ENCODE results near the gene DUSP8. TPM values are rescaled to one million over a fixed set of nuclear protein-coding genes. Genes with fewer than 3 reads are reported as not detected.

The DUSP8 gene
- total RNA-seq, 2 donors from 2014 or later = 4.7 to 7.0 TPM

DNA sequence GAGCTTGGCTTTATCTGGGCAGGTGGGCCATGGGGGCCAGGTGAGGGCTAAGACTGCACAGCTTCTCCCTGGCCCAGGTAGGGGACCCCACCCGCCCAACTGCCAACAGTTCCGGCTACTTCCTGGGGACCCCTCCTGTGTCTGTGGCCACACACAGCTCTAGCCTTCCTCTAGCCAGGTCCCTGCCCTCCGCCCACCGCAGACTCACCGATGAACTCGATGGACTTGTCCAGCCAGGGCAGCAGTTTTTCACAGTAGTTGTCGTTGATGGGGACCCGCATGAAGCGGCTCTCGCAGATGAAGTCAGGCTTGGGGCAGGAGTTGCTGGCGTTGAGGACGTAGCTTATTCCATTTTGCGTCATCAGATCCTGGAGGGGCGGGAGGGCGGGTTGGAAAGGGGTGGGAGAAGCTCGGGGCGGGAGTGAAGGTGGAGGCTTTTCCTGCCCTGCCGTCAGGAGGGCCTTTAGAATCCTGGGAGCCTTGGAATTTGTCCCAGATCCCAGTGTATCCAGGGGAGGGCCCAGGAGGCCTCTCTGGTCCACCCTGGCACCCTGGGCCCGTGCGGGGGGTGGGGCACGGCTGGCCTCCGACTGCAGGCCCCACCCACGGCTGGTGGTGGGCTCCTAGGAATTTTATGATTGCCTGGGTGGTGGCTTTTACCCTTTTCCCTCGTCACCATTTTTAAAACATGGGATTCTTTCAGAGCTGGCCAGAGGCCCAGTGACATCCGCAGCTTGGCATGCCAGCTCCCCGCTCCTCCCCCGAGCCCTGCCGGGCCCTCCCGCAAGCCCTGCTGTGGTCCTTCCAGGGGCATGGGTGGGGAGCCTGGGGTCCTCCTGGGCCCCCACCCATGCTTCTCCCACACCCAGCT, 13.9 kb downstream of the DUSP8 start:
- peaks cover 5% of the 10 kb centered on the region for H3K36me3 Mint-ChIP-seq (ENCODE audit: low read depth)
- no peaks in the 10 kb centered on the region for H3K9me3 Mint-ChIP-seq
- H3K36me3 ChIP-seq (ENCODE audit: control insufficient read depth, insufficient read depth, low read length) = no peaks in the 10 kb centered on the region
- H3K27me3 Mint-ChIP-seq (ENCODE audit: insufficient read depth) = peaks cover 14% of the 10 kb centered on the region
- no peak overlapping the region for H3K9ac ChIP-seq (ENCODE audit: extremely low read depth, low read length, poor library complexity, severe bottlenecking)
- 86 to 90% methylated on average over 9 to 29 of the region's 29 CpGs for WGBS, 2 experiments (ENCODE audit: insufficient coverage in 1 of 2, insufficient read length in 1 of 2)
- TF ChIP-seq, protein P1, sequence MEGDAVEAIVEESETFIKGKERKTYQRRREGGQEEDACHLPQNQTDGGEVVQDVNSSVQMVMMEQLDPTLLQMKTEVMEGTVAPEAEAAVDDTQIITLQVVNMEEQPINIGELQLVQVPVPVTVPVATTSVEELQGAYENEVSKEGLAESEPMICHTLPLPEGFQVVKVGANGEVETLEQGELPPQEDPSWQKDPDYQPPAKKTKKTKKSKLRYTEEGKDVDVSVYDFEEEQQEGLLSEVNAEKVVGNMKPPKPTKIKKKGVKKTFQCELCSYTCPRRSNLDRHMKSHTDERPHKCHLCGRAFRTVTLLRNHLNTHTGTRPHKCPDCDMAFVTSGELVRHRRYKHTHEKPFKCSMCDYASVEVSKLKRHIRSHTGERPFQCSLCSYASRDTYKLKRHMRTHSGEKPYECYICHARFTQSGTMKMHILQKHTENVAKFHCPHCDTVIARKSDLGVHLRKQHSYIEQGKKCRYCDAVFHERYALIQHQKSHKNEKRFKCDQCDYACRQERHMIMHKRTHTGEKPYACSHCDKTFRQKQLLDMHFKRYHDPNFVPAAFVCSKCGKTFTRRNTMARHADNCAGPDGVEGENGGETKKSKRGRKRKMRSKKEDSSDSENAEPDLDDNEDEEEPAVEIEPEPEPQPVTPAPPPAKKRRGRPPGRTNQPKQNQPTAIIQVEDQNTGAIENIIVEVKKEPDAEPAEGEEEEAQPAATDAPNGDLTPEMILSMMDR (conservative IDR thresholded peaks at IDR 0.05) = no peak
- H3K4me3 ChIP-seq (ENCODE audit: low read length) = no peak overlapping the region
- peaks cover 3% of the 10 kb centered on the region for H3K4me1 Mint-ChIP-seq
- H3K4me1 ChIP-seq (ENCODE audit: control insufficient read depth, insufficient read depth, low read length) = no peaks in the 10 kb centered on the region
- no peaks in the 10 kb centered on the region for H3K9me3 ChIP-seq (ENCODE audit: control insufficient read depth, low read length)
- peak; percentile 53 for DNase-seq
- H3K27ac Mint-ChIP-seq = no peak overlapping the region
- H3K27ac ChIP-seq (ENCODE audit: low read depth, low read length) = no peak overlapping the region
- no peak overlapping the region for H3K4me3 Mint-ChIP-seq
- H3K27me3 ChIP-seq (ENCODE audit: control insufficient read depth, insufficient read depth, low read length, poor library complexity, severe bottlenecking) = peaks cover 6% of the 10 kb centered on the region

DNA sequence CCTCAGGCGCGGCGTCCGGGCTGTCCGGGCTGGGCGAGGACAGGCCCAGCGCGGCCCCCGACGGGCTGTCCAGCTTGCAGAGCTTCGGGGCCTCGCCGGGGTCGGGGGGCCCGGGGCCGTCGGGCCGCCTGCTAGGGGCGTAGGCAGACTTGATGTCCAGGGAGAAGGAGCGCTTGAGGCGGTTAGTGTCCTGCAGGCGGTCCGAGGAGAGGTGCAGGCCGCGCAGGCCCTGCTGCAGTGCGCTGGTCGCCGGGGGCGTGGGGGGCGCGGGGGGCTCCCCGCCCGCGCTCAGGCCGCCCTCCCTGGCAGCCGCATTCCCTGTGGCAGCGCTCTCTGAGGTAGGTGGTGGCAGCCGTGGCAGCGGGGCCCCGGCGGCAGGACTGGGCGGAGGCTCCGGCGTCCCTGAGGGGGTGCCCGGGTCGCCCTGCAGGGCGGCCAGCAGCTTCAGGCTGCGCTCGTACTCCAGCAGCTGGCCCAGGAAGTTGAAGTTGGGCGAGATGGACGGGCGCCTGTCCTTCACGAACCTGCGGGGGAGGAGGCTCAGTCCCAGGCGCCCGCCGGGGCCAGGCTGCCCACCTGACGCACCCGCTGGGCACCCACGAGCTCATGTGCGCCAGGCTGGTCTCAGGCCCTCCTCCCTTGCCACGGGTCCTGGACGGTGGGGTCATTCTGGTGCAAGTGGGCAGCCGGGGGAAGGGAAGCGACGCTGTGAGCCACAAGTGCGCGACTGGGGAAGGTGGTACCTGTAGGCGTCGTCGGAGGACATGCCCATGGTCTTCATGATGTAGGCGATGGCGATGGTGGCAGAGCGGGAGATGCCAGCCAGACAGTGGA, 14.8 kb downstream of the DUSP8 start:
- WGBS, 2 experiments (ENCODE audit: insufficient coverage in 1 of 2, insufficient read length in 1 of 2) = 92 to 95% methylated on average over 27 to 74 of the region's 74 CpGs
- H3K4me3 Mint-ChIP-seq = no peak overlapping the region

DNA sequence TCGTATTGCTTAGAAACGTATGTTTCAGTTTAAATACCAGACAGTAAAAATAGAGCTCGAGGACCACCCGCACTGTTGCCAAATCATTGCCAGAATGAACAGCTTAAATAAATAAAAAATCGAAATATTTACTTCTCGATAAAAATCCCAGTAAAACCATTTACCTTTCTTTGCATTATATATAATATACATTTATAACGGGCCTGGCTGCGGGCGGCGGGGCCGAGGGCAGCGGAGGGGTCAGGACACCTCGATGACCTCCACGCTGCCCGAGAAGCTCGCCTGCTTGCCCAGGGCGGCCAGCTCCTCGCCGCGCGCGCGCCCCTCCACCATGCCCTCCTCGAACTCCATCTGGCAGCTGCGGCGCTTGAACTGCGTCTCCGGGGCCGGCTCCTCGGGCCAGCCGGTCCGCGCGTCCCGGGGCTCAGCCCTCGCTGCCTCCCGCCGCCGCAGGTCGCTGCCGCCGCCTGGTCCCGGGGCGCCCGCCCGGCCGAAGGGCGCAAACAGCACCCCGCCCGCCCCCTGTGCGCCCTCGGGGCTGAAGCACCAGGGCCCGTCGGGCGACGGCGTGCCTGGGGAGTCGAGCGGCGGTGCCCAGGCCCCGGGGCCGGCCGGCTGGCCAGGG, 15.7 kb downstream of the DUSP8 start:
- no peak overlapping the region for H3K4me3 ChIP-seq (ENCODE audit: low read length)
- Mint-ChIP-seq H3K36me3 (ENCODE audit: low read depth) (peaks cover 5% of the 10 kb centered on the region), H3K27me3 (ENCODE audit: insufficient read depth) (peaks cover 22% of the 10 kb centered on the region), H3K9me3 (no peaks in the 10 kb centered on the region), H3K4me3 (no peak overlapping the region), H3K27ac (no peak overlapping the region), H3K4me1 (peaks cover 3% of the 10 kb centered on the region)
- no peaks in the 10 kb centered on the region for H3K9me3 ChIP-seq (ENCODE audit: control insufficient read depth, low read length)
- 77 to 81% methylated on average over 20 to 62 of the region's 63 CpGs for WGBS, 2 experiments (ENCODE audit: insufficient coverage in 1 of 2, insufficient read length in 1 of 2)
- H3K27me3 ChIP-seq (ENCODE audit: control insufficient read depth, insufficient read depth, low read length, poor library complexity, severe bottlenecking) = peaks cover 14% of the 10 kb centered on the region
- H3K4me1 ChIP-seq (ENCODE audit: control insufficient read depth, insufficient read depth, low read length) = no peaks in the 10 kb centered on the region
- TF ChIP-seq, protein P1 (conservative IDR thresholded peaks at IDR 0.05) = no peak
- peak; percentile 69 for DNase-seq
- H3K36me3 ChIP-seq (ENCODE audit: control insufficient read depth, insufficient read depth, low read length) = no peaks in the 10 kb centered on the region
- no peak overlapping the region for H3K27ac ChIP-seq (ENCODE audit: low read depth, low read length)
- no peak overlapping the region for H3K9ac ChIP-seq (ENCODE audit: extremely low read depth, low read length, poor library complexity, severe bottlenecking)

More for the DNA sequence above, 14.8 kb downstream of the DUSP8 start:
- Histone ChIP-seq H3K9me3 (ENCODE audit: control insufficient read depth, low read length) (no peaks in the 10 kb centered on the region), H3K27me3 (ENCODE audit: control insufficient read depth, insufficient read depth, low read length, poor library complexity, severe bottlenecking) (peaks cover 12% of the 10 kb centered on the region), H3K9ac (ENCODE audit: extremely low read depth, low read length, poor library complexity, severe bottlenecking) (no peak overlapping the region), H3K4me3 (ENCODE audit: low read length) (no peak overlapping the region), H3K4me1 (ENCODE audit: control insufficient read depth, insufficient read depth, low read length) (no peaks in the 10 kb centered on the region), H3K36me3 (ENCODE audit: control insufficient read depth, insufficient read depth, low read length) (no peaks in the 10 kb centered on the region), H3K27ac (ENCODE audit: low read depth, low read length) (no peak overlapping the region)
- Mint-ChIP-seq H3K4me1 (peaks cover 3% of the 10 kb centered on the region), H3K27me3 (ENCODE audit: insufficient read depth) (peaks cover 21% of the 10 kb centered on the region), H3K36me3 (ENCODE audit: low read depth) (peaks cover 5% of the 10 kb centered on the region), H3K27ac (no peak overlapping the region), H3K9me3 (no peaks in the 10 kb centered on the region)
- peak; percentile 45 for DNase-seq
- TF ChIP-seq, protein P1 (conservative IDR thresholded peaks at IDR 0.05) = no peak
